NCI-H774 (cell line): ENCODE results near the gene FABP6.
A peak's percentile ranks its signal among the peaks of the same experiment; 100 is the strongest.
"Not testable (repeated sequence)": the region's sequence is repeated elsewhere in the genome, so short reads cannot be mapped to it uniquely, and the experiment has no call there.

Experiments
- DNase-seq: peaks from one replicate; lab custom pipeline; 2025; lab: John Stamatoyannopoulos, UW

FABP6 gene, protein sequence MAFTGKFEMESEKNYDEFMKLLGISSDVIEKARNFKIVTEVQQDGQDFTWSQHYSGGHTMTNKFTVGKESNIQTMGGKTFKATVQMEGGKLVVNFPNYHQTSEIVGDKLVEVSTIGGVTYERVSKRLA

DNA sequence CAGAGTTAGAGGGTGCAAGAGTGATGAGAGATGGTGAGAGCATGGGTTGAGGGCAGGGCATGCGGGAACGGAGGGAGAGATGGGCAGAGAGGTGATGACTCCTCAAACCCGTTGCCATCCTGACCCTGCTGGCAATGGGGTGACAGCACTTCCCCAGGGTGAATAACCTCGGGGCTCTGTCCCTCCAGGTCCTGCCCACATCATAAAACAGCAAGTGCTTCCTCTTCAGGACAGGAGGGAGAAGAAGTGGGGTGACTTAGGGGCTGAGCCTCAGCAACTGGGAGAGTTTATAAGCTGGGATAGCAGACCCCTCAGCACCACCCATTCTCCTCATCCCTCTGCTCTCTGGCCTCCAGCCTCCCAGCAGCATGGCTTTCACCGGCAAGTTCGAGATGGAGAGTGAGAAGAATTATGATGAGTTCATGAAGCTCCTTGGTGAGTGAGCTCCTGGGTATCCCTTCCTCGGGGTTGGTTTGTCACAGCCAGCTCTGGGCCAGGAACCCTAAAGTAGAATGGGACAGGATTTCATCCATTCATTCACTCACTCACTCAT is at the start of gene FABP6:
Gene FABP6 (plus strand): TSS at position 317 of the 553 bp plus-strand sequence. CDS start 52 bp downstream, at position 369.
- DNase-seq = no peak

DNA sequence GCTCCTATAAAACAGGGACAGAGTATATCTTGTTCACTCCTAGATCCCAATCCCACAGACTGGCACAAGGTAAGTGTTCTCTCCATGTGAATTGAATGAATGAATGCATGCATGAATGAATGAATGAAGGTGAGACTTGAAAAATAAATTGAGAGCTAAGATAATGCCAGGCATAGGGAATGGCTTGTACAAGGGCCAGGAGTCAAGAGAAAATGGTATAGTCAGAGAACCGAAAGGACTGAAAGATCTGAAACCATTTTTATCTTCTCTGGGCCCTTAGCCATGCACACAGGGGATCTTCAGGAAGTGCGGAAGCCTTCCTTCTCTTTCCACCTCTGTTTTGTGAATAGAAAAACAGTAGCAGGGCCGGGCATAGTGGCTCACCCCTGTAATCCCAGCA is 48.4 kb upstream of the FABP6 start:
- DNase-seq = no peak

DNA sequence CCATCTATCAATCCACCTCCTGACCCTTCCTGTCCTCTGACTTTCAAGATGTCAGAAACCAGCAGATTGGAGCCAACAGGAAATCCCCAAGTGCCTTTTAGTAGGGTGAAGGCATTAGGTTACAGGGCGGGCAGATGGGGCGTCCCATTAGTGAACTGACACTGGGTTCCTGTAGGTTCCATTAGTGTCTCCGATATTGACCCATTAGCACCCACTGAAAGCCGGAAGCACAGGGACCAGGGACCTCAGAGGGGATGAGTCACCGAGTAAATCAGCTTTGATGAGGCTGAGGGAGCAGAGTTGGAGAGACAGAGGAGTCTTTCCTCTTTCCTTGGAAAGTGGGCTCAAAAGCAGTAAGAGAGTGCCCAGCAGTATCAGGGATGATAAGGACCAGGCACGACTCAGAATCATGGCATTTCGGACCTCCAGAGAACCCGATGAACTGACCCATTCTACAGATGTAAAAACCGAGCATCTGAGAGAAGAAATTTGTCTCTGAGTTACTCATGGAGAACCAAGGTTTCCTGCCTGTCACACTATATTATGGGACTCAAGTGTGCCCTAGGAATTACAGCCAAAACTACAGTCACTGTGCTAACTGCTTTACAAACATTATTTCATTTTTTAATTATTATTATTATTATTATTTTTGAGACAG is 47.2 kb upstream of the FABP6 start:
- DNase-seq = no peak

DNA sequence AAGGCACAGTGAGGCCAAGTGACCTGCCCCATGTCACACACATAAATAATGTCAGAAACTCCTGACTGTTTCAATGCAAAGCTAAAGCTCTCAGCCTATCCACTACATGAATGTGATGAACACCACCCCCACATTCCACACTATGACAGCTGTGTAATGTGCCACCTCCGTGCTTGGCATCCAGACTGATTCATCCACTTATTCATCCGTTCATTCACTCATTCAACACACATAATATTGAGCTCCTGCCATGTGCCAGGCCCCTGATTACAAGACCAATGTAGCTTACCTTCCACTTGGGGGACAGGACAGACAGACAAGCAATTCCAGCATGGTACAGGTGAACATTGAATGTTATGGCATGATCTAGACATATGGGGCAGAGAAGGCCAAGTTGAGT is 46.2 kb upstream of the FABP6 start:
- DNase-seq = no peak

DNA sequence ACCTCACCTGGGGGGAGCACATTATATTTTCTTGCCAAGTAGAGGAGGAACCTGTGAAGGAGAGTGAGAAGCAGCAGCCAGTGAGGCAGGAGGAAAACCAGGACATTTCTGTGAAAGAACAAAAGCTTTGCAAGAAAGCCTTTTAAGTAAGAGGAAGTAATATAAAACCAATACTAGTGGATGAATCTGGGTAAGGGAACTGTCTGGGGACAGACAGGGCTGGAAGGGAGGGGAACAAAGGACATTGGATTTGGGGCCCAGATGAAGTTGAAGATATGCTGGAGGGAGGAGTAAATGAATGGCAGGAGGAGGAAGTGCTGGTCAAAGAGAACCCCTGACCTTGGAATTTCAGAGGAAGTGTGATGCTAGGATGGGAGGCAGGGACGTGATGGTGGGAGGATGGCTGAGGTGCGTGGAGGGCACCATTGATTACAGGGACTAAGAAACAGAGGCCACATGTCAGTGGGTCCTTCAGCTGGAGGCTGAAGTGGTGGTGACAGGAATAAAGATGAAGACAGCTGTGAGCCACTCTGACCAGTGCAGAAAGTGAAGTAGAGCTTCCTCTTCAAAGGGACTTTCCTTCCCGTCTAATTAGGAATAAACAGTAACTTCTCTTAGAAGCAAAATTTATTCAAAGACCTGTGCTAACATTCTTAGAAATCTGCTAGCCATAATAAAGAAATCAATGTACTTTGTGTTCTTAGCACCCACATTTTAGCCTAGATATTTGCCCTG is 43.5 kb upstream of the FABP6 start:
- DNase-seq = no peak

DNA sequence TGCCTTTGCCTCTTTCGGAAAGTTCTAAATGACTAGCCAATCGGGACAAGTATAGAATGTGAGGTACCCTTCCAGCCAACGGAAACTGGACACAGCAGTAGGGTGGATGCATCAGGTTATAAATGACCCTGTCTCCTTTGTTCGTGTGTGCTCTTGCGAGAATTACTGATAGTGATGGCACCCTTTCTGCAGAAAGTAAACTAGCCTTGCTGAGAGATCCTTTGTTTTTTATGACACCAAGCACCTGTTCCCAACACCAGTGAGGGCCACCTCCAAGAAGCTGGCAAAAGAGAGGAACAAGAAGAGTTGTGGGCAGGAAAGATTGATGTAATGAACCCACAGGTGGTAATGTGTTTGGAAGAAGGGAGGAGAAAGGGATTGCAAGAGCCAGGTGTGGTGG is 42.8 kb upstream of the FABP6 start:
- no peak for DNase-seq

DNA sequence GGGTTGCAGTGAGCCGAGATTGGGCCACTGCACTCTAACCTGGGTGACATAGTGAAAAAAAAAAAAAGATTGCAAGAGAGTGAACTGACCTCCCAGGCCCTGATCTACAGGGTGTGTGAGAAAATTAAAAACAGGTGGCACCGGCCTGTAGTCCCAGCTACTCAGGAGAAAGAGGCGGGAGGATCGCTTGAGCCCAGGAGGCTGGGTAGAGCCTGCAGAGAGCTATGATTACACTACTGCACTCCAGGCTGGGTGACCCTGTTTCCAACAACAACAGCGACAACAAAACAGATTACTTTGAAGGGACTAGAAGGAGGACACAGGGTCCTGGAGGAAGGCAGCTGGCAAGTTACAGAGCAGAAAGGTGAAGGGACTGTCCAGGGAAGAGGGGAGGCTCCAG is 42.2 kb upstream of the FABP6 start:
- DNase-seq = no peak

DNA sequence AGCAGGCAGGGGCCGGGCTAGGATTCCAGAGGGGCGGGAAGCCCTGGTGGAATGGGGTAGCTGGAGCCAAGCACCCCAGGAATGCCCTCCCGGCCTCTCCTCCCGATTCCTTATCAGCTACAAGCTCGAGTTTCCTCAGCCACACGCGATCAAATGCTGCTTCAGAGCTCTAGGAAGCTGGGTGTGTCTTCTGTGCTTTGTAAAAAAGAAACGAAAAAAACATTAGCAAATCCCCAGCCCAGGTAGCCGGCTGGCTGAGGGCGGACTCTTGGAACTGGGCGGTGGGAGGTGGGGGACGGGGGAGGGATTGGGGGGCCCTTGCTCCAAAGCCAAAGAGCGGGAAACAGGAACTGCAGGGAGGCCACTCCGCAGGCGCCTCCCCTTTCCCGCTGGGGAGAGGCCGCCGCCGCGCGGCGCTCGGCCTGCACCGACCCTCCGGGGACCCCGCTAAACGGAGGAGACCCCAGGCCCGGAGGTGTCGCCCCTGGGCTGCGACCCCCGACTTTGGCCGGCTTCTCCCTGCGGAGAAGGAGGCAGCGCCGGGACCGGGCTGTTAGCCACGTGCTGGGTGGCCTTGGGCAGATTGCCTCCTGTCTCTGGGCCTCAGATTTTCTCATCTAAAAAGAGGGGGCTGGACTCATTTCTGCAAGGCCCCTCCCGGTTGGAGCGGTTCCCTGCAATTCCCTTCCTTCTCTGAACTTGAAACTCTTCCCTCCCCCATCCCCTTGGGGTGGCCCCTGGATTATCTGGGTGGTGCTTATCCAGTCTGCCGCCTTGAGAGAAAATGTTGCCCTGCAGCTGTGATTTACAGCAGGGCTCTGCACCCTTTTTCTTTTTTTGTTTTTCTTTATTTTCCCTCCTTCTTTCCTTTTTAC is 40.9 kb upstream of the FABP6 start:
- DNase-seq = peak; percentile 9

DNA sequence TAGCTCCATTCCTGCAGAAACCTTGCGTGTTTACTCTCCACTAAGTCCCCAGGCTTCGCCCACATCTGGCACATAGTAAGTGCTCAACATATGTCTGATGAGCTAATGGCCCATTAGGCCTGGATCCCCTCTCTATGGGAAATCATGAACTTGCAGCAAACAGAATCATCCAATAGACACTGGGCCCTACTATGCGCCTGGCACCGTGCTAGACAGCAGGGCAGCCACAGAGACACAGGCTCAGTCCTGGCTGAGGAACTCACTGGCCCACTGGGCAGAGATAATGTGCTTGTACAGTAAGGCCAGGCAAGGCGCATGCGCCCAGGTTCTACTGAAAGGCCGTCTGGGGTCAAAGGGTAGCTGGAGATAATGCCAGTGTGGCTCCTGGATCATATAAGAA is 36.9 kb upstream of the FABP6 start:
- no peak for DNase-seq

DNA sequence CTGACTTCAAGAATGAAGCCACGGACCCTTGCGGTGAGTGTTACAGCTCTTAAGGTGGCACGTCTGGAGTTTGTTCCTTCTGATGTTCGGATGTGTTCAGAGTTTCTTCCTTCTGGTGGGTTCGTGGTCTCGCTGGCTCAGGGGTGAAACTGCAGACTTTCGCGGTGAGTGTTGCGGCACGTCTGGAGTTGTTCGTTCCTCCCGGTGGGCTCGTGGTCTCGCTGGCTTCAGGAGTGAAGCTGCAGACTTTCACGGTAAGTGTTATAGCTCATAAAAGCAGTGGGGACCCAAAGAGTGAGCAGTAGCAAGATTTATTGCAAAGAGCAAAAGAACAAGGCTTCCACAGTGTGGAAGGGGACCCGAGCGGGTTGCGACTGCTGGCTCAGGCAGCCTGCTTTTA is 36.2 kb upstream of the FABP6 start:
- DNase-seq = not testable (repeated sequence)

DNA sequence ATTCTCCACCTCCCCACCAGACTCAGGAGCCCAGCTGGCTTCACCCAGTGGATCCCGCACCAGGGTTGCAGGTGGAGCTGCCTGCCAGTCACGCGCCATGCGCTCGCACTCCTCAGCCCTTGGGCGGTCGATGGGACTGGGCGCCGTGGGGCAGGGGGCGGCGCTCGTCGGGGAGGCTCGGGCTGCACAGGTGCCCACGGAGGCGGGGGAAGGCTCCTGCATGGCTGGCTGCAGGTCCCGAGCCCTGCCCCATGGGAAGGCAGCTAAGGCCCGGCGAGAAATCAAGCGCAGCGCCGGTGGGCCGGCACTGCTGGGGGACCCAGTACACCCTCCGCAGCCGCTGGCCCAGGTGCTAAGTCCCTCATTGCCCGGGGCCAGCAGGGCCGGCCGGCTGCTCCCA is 35.5 kb upstream of the FABP6 start:
- DNase-seq = not testable (repeated sequence)

DNA sequence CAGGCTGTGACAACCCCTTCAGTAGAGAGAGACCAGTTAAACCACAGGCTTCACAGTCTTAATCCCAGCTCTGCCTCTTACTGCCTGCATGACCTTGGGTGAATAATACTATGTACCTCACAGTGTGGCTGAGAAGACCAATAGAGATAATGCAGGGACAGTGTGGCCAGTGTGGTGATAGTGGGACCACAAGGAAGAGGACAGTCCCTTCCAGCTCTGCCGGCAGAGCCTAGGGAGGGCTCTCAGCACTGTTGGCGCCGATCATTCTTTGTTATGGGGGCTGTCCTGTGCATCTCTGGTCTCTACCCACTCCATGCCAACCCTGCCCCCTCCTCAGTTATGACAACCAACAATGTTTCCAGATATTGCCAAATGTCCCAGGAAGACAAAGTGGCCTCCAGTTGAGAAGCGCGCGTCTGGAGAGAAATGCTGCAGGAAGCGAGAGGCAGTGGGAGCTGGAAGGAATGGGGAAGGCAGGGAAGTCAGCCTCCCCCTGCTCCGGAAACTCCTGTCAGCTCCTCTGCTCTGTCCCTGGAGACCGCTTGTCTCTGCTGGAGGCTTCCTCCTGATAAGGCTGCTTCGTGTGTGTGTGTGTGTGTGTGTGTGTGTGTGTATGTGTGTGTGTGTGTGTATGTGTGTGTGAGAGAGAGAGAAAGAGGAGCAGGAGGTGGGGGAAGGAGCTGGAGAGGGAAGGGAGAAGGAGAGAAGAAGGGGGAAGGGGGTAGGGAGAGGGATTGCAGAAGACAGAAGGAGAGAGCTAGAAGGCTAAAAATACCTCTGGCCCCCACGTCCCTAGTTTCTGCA is 31.8 kb upstream of the FABP6 start:
- no peak for DNase-seq

DNA sequence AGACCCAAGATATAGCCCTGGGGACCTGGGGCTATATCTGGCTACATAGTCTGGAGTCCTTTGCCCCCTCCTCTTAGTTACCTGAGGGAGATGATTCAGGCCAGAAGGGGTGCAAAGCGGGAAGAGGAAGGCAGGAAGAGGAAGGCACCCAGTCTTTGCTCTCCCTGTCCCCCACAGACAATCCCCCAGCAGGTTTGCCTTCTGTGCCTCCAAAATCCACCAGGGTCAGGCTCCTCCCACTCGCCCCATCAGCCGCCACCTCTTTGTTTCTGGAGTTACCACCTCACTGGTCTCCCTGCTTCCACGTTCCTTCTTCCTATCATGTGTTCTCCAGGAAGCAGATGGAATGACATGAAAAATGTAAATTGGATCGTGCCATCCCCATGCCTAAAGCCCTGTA is 31.2 kb upstream of the FABP6 start:
- DNase-seq = no peak

DNA sequence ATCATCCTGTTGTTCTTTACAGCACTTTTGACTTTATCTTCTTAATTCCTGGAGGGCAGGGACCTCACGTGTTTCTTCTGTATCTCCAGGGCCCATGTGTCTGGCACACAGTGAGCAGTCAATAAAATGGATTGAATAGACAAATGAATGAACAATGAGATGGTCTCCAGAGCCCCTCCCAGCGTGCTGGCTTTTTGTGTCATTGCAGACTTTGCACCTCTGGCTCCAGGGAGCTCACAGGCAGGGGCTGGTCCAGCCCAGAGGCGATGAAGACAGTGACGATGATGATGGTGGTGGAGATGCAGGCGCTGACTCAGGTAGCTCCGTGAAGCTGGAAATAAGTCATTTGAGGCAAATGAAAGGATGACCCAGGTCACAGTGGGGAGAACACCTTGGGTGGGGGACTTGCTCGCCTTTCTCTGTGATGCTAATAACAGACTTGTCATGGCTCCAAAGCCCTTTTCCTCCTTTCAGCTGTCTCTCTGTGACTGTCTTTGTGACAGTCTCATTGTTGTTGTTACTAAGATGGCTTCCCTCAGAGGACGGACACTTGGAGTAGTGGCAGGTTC is 30.4 kb upstream of the FABP6 start:
- no peak for DNase-seq

DNA sequence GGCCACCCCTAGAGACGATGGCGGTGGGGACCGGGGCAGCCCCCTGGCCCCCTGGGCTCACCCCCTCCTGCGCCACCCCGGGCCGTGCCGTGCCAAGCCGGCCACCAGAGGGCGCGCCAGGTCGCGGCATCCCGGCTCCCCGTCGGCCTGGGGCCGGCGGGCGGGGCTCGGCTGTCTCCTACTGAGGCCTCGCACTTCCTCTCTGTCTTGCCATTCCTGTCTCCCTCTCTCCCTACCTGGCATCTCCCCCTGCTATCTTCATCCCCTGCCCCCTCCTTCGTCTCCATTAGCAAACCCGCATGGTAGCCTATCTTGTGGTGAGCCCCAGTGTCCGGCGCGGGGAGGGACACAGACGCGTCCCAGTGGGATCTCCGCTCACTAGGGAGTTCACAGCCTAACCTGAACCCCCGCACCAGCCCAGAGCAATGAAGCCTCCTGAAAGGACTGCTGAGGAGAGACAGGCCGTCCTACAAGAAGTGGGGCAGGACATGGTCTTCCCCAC is 29.8 kb upstream of the FABP6 start:
- peak; percentile 48 for DNase-seq

DNA sequence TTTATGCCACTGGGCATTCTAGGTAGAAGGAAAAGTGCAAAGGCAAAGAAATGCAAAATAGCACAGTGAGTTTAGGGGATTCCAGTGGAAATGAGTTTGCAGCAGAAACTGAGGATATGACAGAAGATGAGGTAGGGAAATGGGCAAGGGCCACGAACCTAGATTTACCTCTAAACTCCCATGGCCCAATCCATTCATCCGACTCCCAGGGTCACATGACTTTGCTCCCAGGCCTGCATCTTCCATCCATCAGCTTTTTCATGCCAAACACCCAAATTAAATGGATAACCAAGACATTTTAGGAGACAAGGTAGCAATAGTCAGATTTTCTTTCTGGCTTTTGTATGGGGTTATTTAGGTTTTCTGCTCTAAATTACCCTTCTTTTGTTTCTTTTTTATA is 22.2 kb upstream of the FABP6 start:
- no peak for DNase-seq

DNA sequence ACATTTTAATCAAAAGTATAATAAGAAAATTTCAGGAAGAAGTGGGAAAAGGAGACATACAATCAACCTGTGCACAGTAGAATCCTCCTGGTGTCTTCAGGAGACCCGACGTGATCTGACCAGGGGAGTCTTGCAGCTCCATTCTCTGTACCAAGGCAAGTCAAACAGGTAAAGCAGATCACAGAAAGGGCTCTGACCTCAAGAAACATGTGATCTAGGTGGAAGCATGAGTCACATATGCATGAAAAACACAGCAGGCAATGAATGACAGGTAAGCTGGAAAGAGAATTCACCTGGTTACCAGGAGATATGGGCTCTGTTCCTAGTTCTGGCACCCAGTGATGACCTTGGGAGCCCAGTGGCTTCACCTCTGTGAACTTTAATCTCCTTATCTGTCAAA is 19.4 kb upstream of the FABP6 start:
- no peak for DNase-seq

DNA sequence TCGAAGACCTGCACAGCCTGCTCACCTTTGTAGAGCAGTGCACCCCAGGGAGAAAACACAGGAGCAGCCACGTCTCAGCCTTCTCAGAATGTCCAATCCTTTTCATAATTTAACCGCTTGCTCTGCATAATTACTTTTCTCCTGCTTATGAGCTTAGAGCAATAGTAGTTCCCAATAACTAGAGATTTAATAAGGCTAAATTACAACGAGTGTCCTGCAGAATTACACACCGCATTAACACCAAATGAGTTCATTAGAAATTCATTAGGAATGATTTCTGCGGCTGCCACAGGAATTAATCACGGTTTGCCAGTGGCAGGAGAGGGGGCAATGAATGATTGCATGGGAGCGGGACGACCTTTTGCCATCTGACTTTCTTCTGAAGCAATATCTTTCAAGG is 18.7 kb upstream of the FABP6 start:
- DNase-seq = no peak

DNA sequence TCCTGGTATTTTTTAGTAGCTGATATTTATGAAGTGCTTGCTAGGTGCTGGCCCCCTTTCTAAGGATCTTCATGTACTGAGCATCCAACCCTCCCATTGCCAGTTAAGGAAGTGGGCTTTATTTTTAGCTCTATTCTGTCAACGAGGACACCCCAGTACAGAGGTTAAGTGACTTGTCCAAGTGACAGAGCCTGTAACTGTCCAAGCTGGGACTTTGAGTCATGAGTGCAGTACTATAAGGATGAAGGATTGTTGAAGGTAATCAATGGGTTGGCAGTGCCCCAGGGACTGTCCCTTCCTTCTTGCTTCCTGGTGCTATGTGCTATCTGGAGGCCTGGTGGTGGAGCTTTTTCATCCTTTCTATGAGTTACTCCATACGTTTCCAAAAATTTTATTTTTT is 18.0 kb upstream of the FABP6 start:
- DNase-seq = no peak

DNA sequence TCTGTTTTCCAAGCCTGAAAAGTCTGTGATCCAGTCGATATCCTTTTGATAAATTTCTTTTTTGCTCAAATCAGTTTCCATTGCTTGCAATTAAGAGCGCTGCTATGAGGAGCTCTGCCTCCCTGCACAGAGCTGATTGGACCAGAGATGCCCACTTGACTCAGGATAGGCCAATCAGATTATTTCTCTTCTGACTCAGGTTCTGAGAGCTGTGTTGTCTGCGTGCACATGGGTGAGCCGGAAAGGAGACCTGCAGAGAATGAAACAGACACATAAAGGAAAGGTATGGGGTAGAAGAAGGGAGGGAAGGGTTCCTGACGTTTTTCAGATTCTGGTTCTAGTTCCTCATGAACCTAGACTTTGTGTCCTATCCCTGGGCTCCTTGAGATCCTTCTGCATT is 15.8 kb upstream of the FABP6 start:
- peak; percentile 70 for DNase-seq

DNA sequence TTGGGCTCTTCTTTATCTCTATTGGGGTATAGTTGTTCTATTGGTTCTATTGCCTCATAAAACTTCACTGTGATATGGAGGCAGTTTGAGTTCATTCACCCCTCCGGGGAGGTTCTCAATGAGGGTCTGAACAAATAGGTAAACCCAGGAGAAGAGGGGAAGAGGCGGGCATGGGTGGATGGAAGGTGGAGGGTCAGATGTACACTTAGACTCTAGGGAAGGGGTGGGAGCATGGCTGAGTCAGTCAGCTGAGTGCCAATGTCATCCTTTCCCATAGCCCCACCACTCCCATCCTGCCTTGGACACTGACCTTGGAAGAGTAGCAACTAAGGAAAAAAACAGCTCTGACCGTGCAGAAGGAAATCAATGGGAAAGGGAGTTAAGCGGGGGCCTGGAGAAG is 9.9 kb upstream of the FABP6 start:
- DNase-seq = no peak
